GM21717 (cell line): ENCODE results near the gene APOBEC4.

Source experiments
- ATAC-seq: cut with Tn5 transposase; IDR thresholded peaks from one replicate; pipeline ENCODE4 v1.9.1; 2021; ENCODE audit warnings: mild to moderate bottlenecking, moderate library complexity; ENCODE audit not compliant: unreplicated experiment

APOBEC4 gene

GRCh38 chr1:183675883-183676585, 22.9 kb upstream of the APOBEC4 start:
- no peak for ATAC-seq

GRCh38 chr1:183675381-183675780, 22.3 kb upstream of the APOBEC4 start:
- ATAC-seq = no peak

DNA sequence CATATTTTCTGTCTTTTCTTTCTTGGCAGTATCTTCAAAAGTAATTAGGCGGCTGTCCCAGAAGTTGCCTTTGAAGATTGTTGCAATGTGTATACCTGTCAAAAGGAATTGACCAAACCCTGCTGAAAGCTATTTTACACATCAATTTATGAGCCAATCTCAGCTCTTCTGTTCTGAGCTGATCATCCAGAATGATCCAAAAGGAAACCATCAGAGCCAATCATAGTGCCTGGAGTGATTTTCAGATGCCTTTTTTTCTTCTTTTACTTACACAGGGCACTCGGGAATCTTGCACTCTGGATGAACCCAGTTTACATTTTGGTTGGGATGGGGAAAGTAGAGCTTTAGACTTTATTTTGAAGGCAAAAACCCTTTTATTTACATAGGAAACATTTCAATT, 21.8 kb upstream of the APOBEC4 start:
- ATAC-seq = no peak

GRCh38 chr1:183674339-183674738, 21.2 kb upstream of the APOBEC4 start:
- ATAC-seq = no peak

DNA sequence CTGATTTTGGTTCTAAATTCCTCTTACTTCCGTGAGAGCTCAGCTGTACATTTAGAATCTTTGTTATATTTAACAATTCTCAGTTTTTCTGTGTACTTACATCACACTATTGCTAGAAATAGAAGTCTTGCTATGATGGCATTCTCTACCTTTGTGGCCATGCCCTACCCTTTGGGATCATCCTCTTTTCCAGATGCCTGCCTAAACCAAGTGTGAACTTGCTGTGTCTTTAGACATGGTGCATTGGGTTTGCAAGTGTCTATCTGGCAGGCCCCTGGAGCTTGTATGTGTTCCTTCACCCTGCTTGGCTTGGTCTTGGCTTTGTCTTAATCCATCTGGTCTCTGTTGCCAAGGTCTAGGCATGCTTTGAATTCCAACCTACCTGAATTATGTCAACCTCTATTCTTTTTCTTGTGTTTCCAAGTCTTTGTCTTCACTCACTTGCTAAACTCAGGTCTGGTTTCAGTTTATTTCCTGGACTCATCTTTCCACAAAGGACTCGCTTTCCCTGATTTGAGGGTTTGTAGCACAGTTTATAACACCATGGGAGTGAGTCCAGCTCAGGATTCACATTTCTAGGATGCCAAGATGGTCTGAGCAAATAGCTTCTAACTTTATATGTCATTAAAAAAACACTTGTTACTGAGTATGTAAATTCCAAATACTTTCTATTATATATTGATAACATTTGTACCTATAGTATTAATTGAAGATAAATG, 20.6 kb upstream of the APOBEC4 start:
- no peak for ATAC-seq

GRCh38 chr1:183670169-183670568, 17.1 kb upstream of the APOBEC4 start:
- no peak for ATAC-seq

DNA sequence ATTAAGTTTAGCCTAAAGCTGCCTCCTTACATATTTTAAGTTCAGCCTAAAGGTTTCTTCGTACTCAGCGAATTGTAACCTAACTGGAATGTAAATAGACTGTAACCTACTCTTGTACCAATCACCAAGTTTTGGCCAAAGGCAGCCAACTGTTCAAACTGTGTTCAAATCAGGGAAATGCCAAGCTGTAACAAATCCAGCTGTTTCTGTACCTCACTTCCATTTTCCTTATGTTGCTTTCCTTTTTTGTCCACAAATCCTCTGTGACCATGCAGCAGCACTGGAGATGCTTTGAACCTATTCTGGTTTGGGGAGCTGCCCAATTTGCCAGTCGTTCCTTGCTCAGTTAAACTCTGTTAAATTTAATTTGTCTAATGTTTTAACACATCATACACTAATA, 3.2 kb upstream of the APOBEC4 start:
- ATAC-seq = no peak

DNA sequence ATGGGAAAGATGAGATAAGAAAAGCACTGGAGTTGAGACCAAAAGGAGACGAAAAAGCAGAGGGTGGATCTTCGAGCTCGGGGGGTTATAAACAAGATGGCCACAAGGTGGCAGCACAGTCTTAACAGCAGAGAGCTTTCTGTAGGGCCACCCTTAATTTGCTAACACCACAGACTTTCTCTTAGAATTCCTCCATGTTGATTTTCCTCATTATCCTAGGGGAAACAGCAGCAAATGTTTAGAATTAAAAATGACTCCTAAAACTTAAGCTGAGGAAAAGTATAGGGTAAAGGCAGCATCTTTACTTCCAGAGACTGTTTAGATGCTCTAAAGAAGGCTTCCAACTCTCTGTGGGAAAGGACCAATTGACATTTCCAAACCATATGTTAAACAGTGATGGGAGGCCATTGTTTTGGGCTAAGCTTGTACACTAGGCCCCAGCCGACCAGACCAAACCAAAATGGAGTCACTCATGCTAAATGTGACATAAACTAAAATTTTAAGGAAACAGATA, 2.5 kb upstream of the APOBEC4 start:
- no peak for ATAC-seq

DNA sequence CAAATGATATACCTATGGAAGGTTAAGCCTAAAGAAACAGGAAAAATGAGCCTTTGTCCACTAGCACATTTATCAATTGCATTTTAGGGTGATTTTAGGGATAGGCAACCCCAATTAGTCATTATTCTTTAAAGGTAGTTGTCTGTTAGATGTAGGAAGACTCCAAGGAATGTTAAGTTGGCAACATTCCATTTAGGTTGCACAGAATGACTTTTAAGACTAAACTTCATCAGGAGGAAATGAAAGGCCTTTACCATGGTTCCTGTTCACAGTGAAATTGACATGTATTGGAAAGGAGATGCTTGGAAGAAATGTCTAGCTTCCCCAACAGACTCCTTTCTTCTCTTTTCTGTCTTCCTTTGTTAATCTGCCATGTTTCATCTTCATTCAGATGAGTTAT, 1.6 kb upstream of the APOBEC4 start:
- no peak for ATAC-seq

DNA sequence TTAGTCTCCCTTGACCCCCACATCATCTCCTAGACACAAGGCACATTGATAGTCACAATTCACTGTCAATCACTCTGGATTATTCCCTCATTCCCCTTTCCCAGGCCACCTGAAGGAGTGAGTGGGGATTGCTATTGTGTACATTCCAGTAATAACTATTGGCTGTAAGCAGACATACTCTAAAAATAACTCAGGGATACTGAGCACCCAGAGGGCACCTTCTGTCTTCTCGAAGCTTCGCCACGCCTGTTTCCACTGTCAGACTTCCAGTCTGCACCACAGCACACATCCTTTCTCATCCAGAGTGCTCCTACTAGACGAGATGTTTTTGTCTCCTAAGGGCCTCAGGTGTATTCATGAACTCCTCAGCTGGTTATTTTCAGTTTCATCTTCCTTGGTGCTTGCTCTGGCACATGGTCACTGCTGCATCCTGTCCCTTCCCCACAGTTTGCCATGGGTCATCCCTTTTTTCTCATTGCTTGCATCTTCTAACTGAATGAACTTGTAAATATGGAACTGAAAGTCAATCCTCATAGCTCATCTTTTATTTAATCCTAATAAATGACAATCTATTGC, 848 bp upstream of the APOBEC4 start:
- peak; percentile 59 for ATAC-seq

- no peak for ATAC-seq
These were observed 312 bp upstream of the APOBEC4 start for GRCh38 chr1:183653462-183653794.

DNA sequence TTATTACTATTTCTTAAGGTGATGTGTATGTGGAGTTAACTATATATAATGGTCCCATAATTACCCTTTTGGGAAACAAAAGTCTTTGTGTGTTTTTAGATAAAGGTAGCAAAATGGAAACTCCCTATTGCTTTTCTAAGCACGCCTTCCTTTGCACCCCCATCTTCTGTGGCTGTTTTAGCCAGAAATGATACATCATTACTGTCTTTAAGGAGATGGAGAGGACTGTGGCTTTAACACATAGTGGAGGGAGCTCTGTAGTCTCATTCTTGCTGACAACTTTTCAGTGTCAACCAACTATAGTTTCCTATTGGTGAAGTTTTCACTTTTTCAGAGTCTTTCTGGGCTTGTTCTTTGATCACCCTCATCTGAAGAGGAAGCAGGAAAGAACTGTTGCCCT, 1.0 kb downstream of the APOBEC4 start:
- ATAC-seq = peak; percentile 50

DNA sequence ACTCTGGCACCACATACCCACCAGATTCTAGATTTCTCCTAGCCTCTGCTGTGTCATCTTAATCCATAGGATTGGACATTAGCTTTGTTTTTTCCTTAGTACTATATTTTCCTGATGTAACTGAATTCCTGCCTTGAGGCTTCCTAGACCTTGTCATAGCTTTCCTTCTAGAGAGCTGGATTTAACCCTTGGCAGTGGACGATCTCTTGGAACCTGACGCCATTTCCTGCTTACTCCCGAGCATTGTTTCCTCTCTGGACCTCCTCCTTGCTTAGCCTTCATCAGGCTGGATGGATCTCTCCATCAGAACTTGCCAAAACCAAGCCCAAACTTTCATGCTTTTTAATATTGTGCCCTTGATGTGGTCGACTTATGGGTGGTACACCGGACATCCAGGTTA, 1.5 kb downstream of the APOBEC4 start:
- ATAC-seq = no peak

GRCh38 chr1:183648042-183648441, 5.1 kb downstream of the APOBEC4 start:
- no peak for ATAC-seq

DNA sequence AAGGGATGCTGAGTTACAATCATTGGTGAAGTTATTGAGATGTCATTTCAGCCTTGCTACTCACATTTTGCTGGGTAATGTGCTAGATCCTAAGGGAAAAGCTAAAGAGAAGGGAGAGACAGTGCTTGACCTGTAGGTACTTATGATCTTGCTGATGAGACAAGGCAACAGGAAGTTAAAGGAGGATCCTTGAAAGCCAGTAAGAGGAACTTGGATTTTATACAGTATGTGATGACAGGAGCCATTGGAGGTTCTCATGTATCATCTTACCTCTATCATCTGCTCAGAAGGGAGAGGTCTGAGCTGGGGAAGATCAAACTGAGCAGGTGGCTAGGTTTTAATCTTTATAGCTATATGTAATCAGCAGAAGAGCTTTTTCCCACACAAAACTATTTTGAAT, 6.3 kb downstream of the APOBEC4 start:
- no peak for ATAC-seq

GRCh38 chr1:183645531-183645930, 7.6 kb downstream of the APOBEC4 start:
- no peak for ATAC-seq

- no peak for ATAC-seq
These were observed 10.9 kb downstream of the APOBEC4 start for GRCh38 chr1:183642166-183642565.

DNA sequence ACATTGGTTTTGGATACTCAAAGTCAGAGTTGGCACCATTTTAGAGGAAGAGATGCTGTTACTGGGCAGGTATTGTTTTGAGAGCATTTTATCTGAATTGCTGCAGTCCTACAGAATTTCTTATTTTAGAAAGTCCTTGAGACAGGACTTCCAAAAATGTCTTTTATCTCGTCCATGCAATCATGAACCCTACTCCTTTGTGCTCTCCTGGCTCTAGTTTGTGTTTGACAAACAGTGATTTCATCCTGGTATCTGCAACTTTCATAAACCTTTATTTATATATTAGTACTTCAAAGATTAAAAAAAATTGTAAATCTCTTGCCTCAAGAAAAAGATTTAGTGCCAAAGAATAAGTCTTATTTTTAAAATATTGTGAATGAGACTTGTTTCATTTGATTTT, 12.9 kb downstream of the APOBEC4 start:
- ATAC-seq = no peak

- ATAC-seq = no peak
These were observed 14.3 kb downstream of the APOBEC4 start for GRCh38 chr1:183638649-183639387.

GRCh38 chr1:183636783-183637182, 16.3 kb downstream of the APOBEC4 start:
- ATAC-seq = no peak

DNA sequence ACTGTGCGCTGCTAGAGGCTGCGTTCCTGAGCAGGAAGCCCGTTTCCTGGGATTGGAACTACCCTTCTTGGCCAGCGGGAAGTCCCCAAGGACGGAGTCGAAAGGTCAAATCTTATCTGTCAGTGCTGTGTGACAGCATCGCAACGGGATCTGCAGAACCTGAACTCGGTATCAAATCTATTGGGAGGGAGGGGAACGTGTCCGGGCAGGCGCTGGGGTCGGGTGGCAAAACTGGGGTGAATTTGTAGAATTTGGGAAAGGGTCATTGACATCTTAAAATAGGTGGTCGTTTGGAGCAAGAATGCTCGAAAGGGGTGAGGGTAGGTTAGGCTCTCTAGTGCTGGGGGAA, 16.8 kb downstream of the APOBEC4 start:
- no peak for ATAC-seq
